Transverse colon (tissue), 4 donors: ENCODE measurements around the gene CHMP4B. TPM values are rescaled to one million over a fixed set of nuclear protein-coding genes. Genes with fewer than 3 reads are reported as not detected.
A peak's percentile ranks its signal among the peaks of the same experiment; 100 is the strongest.

Source experiments
- DNase-seq: peaks from one replicate; pipeline ENCODE4 v3.0.0-alpha.2; 2019
- H3K27ac ChIP-seq, 4 donors: fragments of 200-600 bp; sonication (generic); 2 replicates each; pipeline ENCODE4 v1.5.1; 2016 to 2018; ENCODE audit warnings: inconsistent platforms in 4 of 4
- H3K27me3 ChIP-seq: fragments of 200-600 bp; sonication (generic); 2 replicates; pipeline ENCODE4 v1.5.1; 2017; ENCODE audit warnings: inconsistent platforms
- H3K36me3 ChIP-seq, 4 donors: fragments of 200-600 bp; sonication (generic); 2 replicates each; pipeline ENCODE4 v1.5.1; 2017 to 2019; ENCODE audit warnings: inconsistent platforms in 4 of 4
- H3K4me1 ChIP-seq, 4 donors: fragments of 200-600 bp; sonication (generic); 2 replicates each; pipeline ENCODE4 v1.5.1; 2017 to 2020; ENCODE audit warnings: inconsistent platforms in 4 of 4
- H3K4me3 ChIP-seq, 4 donors: fragments of 200-600 bp; sonication (generic); 1 replicate in 1 of 4; 2 replicates in 3 of 4; pipeline versions ENCODE4 v1.5.1 to v1.6.1; 2017 to 2019; ENCODE audit warnings: inconsistent platforms in 4 of 4
- H3K9me3 ChIP-seq, 2 donors: fragments of 200-600 bp; sonication (generic); 2 replicates each; pipeline ENCODE4 v1.5.1; 2017 to 2019; ENCODE audit warnings: inconsistent platforms in 2 of 2
- CTCF ChIP-seq, 5 experiments: fragments of 200-600 bp in 3 of 5; fragments of 450-650 bp in 2 of 5; sonication (generic) in 3 of 5; IDR thresholded peaks; 1 replicate in 2 of 5; 2 replicates in 3 of 5; pipeline ENCODE4 v1.5.1; 2016 to 2017; ENCODE audit warnings: antibody characterized with exemption in 5 of 5, inconsistent platforms in 3 of 5, mild to moderate bottlenecking in 2 of 5, moderate library complexity in 1 of 5
- EP300 ChIP-seq: sonication (generic); formaldehyde crosslinking; IDR thresholded peaks from one replicate; pipeline ENCODE4 v1.6.1; 2017; ENCODE audit warnings: antibody characterized with exemption, low read depth
- POLR2A ChIP-seq: fragments of 450-650 bp; IDR thresholded peaks from one replicate; pipeline ENCODE4 v1.6.1; 2016; ENCODE audit warnings: antibody characterized with exemption, mild to moderate bottlenecking, moderate library complexity
- POLR2AphosphoS5 ChIP-seq, 3 donors: sonication (generic); formaldehyde crosslinking; IDR thresholded peaks; one replicate each; pipeline ENCODE4 v1.6.1; 2016; ENCODE audit warnings: antibody characterized with exemption in 3 of 3
- WGBS, 2 donors: methylation state at CpG; one replicate each; pipeline ENCODE4 v1.1.5; 2018; ENCODE audit warnings: low coverage in 1 of 2; 5-methylcytosine and 5-hydroxymethylcytosine counted together
- in situ Hi-C, 4 donors: fragments of 200-750 bp; cut with MboI; loops; one replicate each; pipeline versions ENCODE4 v1.15.0 to v1.15.1; 2017; ENCODE audit warnings: low sequenced_read_pairs in 3 of 4, low pct_ligation_motif_present in 1 of 4, low pct_unique_long_range_greater_than_20kb in 1 of 4
- intact Hi-C: fragments of 100-400 bp; cut with DNase I; formaldehyde crosslinking; loops from one replicate; pipeline ENCODE4 v1.15.1; 2023; ENCODE audit warnings: low total_unique reads
- total RNA-seq, 4 donors: library from RNA; depleted of rRNA; stranded (reverse); fragments of >200 nt; gene quantifications; one replicate each; pipeline ENCODE4 v1.1.0, GENCODE V29; 2016

CHMP4B gene
- total RNA-seq, 4 donors from 2014 or later: 182 to 263 (median 213) TPM

- intact Hi-C loops (no loop called here), in situ Hi-C loops (loop anchor here in 1 of 4 donors (25.0 kb wide), 1 partner anchor 209 kb away; no protein-coding TSS in a partner anchor)
- DNase-seq: no peak
- Histone ChIP-seq H3K27me3 (no peaks in the 10 kb centered on the region), H3K27ac (no peak overlapping the region), H3K4me3 (no peak overlapping the region), H3K4me1 (peaks cover 0 to 8% (median 6%) of the 10 kb centered on the region in 4 donors), H3K36me3 (peaks cover 0 to 38% (median 11%) of the 10 kb centered on the region in 4 donors), H3K9me3 (no peaks in the 10 kb centered on the region)
- TF ChIP-seq POLR2AphosphoS5 (IDR thresholded peaks at IDR 0.05) (no peak), EP300 (no peak), CTCF (IDR thresholded peaks at IDR 0.05) (no peak), POLR2A (no peak)
- WGBS, 2 donors: 88% methylated on average over 11 of the region's 14 CpGs; no CpG with 5 or more reads in 1 of the 2 donors
These were observed 42.3 kb downstream of the CHMP4B start for GRCh38 chr20:33853507-33853813.

GRCh38 chr20:33857722-33858563 lies 46.8 kb downstream of the CHMP4B start:
- intact Hi-C loops: no loop called here
- no peak overlapping the region for H3K27ac ChIP-seq

GRCh38 chr20:33858666-33859065 lies 47.5 kb downstream of the CHMP4B start:
- Histone ChIP-seq H3K4me1 (peaks cover 5 to 21% (median 6%) of the 10 kb centered on the region in 4 donors), H3K36me3 (peaks cover 0 to 19% (median 5%) of the 10 kb centered on the region in 4 donors), H3K9me3 (no peaks in the 10 kb centered on the region), H3K4me3 (no peak overlapping the region), H3K27ac (peak overlapping the region in 2 of 4 donors; percentile 1 to 56), H3K27me3 (no peaks in the 10 kb centered on the region)
- intact Hi-C loops: no loop called here
- 79% methylated on average over 4 of the region's 4 CpGs; no CpG with 5 or more reads in 1 of the 2 donors for WGBS, 2 donors
- no peak for DNase-seq
- TF ChIP-seq POLR2AphosphoS5 (IDR thresholded peaks at IDR 0.05) (no peak), POLR2A (no peak), CTCF (IDR thresholded peaks at IDR 0.05) (no peak), EP300 (no peak)
- in situ Hi-C loops: loop anchor here in 1 of 4 donors (25.0 kb wide), 1 partner anchor 204 kb away; no protein-coding TSS in a partner anchor

More at GRCh38 chr20:33857722-33858563, 46.8 kb downstream of the CHMP4B start:
- peaks cover 0 to 24% (median 5%) of the 10 kb centered on the region in 4 donors for H3K36me3 ChIP-seq
- no peak for DNase-seq
- no peak overlapping the region for H3K4me3 ChIP-seq
- peaks cover 5 to 21% (median 6%) of the 10 kb centered on the region in 4 donors for H3K4me1 ChIP-seq
- H3K27me3 ChIP-seq: no peaks in the 10 kb centered on the region
- in situ Hi-C loops: loop anchor here in 1 of 4 donors (25.0 kb wide), 1 partner anchor 204 kb away; no protein-coding TSS in a partner anchor
- TF ChIP-seq POLR2AphosphoS5 (IDR thresholded peaks at IDR 0.05): no peak
- TF ChIP-seq EP300: no peak
- TF ChIP-seq POLR2A: no peak
- no peak for TF ChIP-seq CTCF (IDR thresholded peaks at IDR 0.05)
- H3K9me3 ChIP-seq: no peaks in the 10 kb centered on the region
- WGBS, 2 donors: 77% methylated on average over 10 to 13 of the region's 13 CpGs

- intact Hi-C loops (no loop called here), in situ Hi-C loops (loop anchor here in 1 of 4 donors (25.0 kb wide), 1 partner anchor 203 kb away; no protein-coding TSS in a partner anchor)
- Histone ChIP-seq H3K9me3 (no peaks in the 10 kb centered on the region), H3K27ac (peak overlapping the region in 3 of 4 donors; percentile 1 to 56 (median 4)), H3K4me3 (no peak overlapping the region), H3K4me1 (peaks cover 5 to 21% (median 6%) of the 10 kb centered on the region in 4 donors), H3K36me3 (peaks cover 0 to 16% (median 4%) of the 10 kb centered on the region in 4 donors), H3K27me3 (no peaks in the 10 kb centered on the region)
- DNase-seq: peak; percentile 52
- TF ChIP-seq CTCF (IDR thresholded peaks at IDR 0.05) (no peak), POLR2AphosphoS5 (IDR thresholded peaks at IDR 0.05) (peak; percentile 7 to 25 (median 9))
- WGBS, 2 donors: 57 to 75% methylated on average over 2 to 12 of the region's 12 CpGs
These were observed 48.1 kb downstream of the CHMP4B start for GRCh38 chr20:33859157-33859695.
